OCI-M2 (cell line): ENCODE data around the gene DNAJC6.

Source experiments
- DNase-seq: peaks from one replicate; lab custom pipeline; 2025; ENCODE audit not compliant: unreplicated experiment; lab: John Stamatoyannopoulos, UW

Gene DNAJC6

DNA sequence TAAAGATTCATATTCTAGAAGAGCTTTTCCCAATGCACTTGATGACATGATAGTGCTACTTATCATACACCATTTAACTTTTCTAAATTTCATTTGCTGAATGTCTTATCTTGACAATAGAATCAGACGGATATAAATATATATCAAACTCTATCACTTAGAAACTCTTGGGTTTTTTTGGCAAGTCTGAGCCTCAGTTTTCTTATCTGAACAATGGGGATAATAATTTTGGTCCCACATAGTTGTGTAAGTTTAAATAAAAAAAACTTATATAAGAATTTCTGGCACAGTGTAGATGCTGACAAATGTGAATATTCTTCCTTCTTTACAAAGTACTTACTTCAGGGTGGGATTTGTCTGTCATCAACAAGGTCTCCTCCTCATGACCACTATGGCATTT, 89.7 kb downstream of the DNAJC6 start:
- DNase-seq = no peak

- no peak for DNase-seq
These were observed 92.3 kb downstream of the DNAJC6 start for GRCh38 chr1:65401612-65402011.

DNA sequence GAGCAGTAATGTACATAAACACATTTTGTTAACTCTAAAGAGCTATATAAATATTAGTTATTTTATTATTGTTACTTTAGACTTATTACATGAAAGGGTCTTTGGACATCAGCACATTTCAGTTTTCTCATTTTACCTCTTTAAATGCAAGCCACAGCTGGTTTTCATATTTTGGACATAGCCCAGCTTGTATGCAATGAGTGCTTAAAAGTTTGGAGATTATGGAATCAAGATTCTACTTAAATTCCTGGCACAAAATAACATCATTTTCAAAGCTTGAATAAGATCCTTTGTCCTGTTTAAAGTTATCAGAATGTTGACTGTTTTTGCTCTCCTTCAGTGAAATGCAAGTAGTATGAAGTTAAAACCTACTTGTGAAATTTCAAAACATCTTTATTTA, 95.6 kb downstream of the DNAJC6 start:
- no peak for DNase-seq

DNA sequence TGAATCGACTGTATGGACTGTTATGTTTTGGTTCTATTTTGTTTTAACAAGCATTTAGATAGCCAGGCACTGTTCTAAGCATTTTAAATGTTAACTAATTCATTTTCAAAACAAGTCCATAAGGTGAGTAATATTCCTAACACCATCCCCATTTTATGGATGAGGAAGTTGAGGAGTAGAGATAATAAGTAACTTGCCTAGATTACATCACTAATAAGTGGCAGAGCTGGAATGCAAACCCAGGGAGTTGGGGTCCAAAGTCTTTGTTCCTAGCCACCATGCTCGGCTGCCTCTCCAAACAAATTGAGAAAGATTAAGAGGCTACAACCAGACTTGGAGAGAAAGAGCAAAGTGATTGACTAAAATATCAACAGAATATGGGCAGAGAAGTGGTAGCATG, 98.5 kb downstream of the DNAJC6 start:
- DNase-seq = no peak

DNA sequence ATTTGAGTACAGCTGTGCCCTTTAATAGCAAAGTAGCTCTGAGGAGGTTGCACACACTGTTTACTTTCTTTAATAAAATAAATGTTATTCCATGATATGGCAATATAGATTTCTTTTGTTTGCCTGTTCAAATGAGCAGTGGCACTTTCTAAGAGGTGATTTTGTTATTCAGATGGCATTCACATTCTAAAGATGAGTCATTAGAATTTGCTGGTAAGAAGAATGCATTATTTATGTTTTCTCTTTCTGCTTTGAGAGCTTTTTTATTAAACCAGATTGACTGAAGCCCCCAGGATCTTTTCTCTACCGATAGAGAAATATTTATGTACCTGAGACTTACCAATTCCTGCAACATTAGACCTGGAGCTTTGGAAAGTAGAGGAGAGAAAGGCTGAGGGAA, 100.0 kb downstream of the DNAJC6 start:
- DNase-seq = no peak

- no peak for DNase-seq
These were observed 100.5 kb downstream of the DNAJC6 start for GRCh38 chr1:65409816-65410326.

DNA sequence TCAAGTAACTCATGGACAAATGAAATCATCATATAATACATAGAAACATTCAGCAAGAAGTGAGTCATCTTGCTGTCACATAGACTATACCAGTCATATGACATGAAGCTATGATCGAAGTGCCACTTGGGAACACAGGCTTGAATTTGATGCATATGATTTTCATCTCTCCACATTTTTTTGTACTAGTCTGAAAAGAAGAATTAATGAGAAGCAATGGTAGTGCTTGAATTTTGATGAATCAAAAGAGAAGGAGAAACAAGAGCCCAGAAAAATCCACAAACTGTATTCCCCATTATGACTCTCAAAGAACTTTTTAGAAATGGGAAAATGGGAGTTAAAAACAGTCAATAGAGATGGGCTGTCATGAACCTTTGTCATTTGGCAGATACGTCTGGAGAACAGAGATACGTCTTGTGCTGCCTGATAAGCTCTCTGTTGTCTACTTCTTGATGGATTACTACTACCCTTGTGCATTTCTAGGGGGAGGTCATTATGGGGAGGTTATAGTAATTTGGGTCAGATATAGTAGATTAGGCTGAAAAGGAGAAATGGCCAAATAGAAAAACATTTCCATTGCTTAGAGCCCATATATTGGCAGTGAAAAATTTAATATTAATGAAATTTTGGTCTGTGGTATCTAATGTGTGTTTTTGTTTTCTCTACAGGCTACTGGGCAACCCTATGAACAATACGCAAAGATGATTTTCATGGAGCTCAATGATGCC, 103.1 kb downstream of the DNAJC6 start:
- peak; percentile 51 for DNase-seq

- DNase-seq = no peak
These were observed 103.6 kb downstream of the DNAJC6 start for GRCh38 chr1:65412984-65413375.

GRCh38 chr1:65414538-65414937, 105.2 kb downstream of the DNAJC6 start:
- no peak for DNase-seq

DNA sequence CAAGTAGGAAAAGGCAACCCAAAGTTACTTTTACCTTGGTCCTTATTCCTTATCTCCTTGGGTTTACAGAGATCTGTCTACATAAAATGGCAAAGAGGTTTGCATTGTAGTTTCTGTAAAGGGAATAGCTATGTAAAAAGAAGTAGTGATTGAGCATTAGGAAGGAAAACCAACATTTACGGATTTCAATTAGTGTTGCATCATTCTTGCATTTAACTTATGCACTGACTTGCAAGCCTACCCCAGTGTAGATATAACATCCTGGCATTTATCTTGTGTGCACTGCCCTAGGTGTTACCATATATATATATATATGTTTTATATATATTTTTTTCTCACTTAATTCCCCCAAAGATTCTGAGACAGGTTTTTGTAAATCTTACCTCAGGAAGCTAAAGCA, 107.4 kb downstream of the DNAJC6 start:
- DNase-seq = no peak

DNA sequence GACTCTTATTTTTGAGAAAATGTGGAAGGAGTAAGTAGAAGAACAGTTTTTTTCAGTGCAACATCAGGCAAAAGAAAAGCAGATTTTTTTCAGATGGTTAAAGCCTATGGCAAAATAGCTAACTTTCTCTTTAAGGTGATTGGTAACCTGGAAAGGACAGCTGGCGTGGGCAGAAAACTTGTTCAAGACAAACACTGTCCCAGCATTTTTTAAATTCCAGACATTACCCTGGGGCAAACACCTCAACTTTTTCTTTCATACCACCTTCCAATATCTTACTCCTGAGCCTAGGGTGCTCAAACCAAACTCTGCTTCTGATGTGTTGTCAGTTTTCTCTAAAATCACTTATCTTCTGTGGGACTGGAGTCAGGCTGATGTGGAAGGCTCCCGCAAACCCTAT, 108.4 kb downstream of the DNAJC6 start:
- DNase-seq = no peak

DNA sequence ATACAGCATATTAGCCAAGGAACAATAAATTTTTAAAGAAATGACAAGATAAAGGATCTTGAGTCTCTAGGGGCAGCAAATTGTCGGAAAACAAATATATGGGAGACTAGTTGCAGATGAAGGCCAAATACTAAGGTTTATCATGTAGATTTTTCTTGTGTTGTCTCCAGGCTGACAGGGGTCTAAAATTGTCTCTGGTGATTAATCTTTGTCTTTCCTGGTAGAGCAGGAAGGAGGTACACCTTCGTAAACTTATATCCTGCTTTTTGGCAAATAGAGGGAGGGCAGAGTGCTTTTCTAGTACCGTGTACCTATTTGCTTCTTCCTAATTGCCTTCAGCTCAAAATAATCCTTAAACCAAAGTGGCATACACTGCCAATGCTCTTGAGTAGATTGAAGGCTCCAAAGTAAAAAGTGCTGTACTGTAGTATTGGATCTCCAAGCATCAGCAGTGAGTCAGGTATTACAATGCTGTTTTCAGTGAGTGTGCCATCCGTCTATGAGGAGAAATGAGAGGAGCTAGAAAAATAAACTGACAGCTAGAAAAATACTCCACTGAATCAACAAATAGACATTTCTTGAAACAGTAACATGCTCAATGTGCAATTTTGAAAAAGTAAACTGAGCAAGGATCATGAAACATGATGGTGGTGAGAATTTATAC, 109.3 kb downstream of the DNAJC6 start:
- DNase-seq = no peak

GRCh38 chr1:65419681-65420589, 110.6 kb downstream of the DNAJC6 start:
- peak; percentile 78 for DNase-seq

DNA sequence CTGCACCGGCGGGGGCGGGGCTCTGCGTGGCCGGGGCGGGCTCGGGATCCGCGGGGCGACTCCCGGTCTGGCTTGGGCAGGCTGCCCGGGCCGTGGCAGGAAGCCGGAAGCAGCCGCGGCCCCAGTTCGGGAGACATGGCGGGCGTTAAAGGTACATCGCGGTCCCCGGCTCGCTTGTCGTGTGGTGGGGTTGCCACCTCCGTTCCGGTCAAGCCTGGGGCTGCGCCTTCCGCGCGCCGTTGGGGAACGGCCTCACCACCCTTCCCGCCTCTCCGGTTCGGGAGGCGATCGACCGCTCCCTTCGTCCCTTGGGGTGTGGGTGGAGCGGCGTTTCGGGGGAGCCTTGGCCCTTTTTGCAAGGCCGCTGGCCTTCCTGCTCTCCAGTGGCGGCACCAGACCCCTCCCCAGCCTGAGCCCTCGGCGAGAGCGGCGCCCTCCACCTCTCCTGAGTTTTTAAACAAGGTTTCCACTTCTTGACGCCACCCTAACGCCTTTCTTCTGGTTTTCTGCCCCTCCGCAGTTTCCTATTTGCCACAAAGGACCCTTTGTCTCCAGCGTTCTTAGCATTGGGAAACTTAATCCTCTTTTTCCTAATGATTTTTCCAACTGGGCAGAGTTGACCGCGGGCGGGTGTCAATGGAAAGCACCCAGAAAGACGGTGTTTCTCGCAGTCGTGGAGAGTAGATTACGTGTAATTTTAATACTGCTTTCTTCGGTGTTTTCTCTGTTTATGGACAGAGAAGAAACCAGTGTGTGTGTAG, 111.4 kb downstream of the DNAJC6 start, which contains the start of the genes LEPR and LEPROT:
Gene LEPR, plus strand, starts transcription at position 79 of the 761 bp plus-strand sequence. CDS start 144,898 bp downstream, outside the sequence.
Gene LEPROT, plus strand, starts transcription at position 79 of the 761 bp plus-strand sequence. Its CDS starts 57 bp downstream, at position 136.
- no peak for DNase-seq

DNA sequence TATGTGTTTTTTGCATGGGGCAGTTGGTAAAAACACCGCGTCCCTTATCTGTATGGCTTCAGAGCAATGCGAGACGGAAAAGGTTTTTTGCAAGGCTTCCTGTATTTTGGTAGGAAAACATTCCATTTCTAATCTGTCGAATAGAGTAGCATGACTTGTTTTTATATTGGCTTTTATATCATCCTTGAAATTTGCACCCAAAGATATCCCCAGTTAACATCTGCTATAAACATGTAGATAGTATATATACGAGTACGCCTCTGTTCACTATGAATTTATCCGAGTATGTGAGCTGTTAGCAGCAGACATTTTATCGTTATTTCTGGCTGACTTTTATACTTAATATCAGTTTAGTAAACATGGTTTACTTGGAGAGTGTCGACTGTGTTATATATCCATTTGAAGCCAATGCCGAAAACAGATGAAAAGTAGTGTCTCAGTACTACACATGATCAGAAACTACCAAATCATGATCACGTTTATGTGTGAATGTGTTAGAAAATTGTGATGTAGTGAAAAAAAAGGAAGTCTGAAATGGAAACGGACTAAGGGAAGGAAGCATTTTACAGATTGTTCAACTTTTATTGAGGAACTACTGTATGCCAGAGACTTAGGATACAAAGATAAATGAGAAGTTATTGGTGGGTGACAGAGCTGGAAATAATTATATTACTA, 112.1 kb downstream of the DNAJC6 start:
- no peak for DNase-seq

- DNase-seq = no peak
These were observed 113.2 kb downstream of the DNAJC6 start for GRCh38 chr1:65422241-65423203.

GRCh38 chr1:65423884-65424572, 114.7 kb downstream of the DNAJC6 start:
- no peak for DNase-seq

- no peak for DNase-seq
These were observed 115.2 kb downstream of the DNAJC6 start for GRCh38 chr1:65424573-65424889.
